ENCODE results near the gene JARID2.
A peak's percentile ranks its signal among the peaks of the same experiment; 100 is the strongest.
"Not testable (repeated sequence)": the region's sequence is repeated elsewhere in the genome, so short reads cannot be mapped to it uniquely, and the experiment has no call there.

The JARID2 gene

DNA sequence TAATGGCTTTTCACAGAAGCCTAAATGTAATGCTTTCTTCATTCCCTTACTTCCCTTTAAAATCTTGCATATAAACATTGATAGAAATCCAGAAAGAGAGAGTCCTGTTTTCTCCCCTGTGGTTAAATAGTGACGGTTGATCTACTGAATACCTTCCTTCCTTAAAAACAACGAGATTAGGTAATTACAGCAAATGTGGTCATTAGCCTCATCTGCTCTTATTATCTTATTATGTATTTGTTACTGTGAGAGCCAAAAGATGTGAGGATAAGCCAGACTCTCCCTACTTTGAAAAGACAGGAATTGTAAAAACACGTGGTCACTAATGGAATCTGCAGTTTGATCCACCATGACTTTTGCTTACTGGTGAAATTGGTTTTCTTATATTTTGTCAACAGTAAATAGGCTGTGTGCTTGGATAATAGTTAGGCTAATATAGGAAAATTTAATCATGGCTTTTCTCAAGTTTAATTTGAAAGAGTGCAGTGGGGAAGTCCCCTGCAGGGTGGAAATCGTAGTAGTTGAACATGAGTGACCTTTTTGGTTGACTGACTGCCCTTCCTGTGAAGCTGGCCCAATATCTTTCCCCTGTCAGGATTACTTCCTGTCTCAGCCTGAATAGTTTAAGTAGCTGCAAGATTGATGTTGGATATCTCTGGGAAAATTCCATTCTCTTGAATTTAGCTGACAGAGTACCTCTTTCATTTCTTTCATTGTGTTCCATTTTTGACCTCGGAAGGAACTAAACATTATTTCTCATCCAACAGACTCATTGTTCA is 62.8 kb downstream of the JARID2 start:
- no peak for DNase-seq (ENCODE audit: low read depth in 1 of 2, low spot score in 1 of 2)

DNA sequence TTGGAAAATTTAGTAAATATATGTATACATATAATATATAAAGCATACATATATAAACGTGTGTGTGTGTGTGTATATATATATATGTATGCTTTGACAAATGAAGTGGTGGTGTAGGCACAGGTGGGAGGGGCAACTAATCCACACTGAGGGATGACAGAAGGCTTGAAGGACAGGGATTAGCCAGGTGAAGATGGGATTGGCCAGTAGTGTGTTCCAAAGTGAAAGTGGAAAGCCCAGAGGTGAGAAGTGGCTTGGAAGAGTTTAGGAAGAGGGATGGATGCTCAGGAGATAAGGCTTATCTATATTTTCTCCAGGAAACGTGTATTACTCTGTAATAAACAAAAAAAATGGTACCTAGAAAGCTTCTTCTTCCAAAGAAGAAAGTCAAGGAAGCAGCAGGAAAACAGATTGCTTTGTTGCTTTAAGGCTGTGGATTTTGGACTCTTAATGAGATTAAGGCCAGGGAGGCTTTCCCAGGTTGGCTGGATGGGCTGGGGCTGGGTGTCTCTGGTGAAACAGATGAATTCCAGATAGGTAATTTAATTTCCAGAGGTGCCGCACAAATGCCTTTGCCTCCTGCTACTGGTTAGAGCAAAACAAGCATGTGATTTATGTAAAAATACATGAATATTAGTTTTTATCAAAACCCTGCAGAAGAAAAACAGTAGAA is 63.9 kb downstream of the JARID2 start:
- no peak for DNase-seq (ENCODE audit: low read depth in 1 of 2, low spot score in 1 of 2)

DNA sequence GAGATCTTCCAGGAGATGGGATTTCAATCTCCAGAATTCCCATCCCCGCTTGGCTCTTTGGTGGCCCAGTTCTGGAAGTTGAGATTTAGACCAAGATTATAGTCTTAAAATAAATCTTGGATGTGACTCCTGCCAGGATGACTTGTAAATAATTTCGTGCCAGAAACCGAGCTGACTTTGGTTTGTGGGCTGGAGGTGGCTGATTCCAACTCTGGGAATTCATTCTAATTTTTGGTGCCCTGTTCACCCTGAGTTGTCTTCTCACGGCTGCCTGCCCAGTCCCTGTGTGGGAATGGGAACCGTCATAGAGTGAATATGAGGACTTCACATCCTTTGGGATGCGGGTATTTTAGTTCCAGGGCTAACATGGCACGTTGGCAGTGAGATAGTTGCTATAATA is 64.8 kb downstream of the JARID2 start:
- no peak for DNase-seq (ENCODE audit: low read depth in 1 of 2, low spot score in 1 of 2)

DNA sequence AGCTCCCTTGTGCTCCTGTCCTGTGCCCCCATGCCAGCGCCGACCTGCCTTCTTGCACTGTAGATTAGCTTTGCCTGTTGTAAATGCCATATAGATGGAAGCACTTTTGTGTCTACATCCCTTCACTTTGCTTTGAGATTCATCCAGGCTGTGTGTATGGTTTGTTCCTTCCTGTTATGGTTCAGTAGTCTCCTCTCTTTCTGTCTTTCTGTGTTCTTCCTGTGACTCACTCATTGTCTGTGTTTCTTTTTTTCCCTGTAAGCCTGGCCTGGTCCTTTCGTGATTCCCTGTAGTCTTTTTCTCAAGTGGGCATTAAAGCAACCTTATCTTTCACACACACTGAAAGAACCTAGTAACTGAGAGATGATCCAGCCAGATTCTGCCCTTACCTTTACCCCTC is 66.6 kb downstream of the JARID2 start:
- no peak for DNase-seq (ENCODE audit: low read depth in 1 of 2, low spot score in 1 of 2)

DNA sequence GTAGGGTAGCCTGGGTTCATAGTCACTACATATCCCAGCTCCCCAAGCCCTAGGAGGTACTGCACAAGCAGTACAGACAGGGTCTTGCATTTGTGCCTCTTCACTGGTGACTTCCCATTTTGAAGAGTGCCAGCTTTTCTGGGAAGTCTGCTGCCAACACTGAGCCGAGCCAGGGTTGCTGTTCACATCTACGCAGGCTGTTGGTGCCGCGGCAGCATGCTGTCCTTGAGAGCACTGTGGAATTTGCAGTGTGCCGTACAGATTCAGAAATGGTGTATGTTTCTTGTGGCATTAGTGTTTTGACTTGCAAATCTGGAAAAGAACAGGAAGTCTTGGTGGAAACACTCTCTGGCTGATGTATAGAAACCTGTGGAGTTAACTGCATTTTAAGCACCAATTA is 67.5 kb downstream of the JARID2 start:
- DNase-seq (ENCODE audit: low read depth in 1 of 2, low spot score in 1 of 2) = no peak

DNA sequence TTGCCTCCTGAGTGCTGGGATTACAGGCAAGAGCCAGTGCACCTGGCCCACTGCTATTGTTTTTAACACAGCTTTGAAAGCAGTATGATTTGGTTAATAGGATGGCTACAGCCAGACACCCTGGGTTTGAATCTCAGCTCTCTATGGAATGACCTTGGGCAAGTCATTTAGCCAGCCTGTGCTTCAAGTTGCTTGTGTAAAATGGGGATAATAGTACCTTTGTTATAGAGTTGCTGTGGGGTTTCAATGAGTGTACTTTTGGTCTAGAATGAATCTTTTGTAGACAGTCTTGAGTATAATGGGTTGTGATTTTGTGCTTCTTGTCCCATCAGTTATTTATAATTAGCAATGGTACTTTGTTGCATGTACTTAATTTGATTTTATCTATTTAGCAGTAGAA is 70.9 kb downstream of the JARID2 start:
- DNase-seq (ENCODE audit: low read depth in 1 of 2, low spot score in 1 of 2) = no peak

DNA sequence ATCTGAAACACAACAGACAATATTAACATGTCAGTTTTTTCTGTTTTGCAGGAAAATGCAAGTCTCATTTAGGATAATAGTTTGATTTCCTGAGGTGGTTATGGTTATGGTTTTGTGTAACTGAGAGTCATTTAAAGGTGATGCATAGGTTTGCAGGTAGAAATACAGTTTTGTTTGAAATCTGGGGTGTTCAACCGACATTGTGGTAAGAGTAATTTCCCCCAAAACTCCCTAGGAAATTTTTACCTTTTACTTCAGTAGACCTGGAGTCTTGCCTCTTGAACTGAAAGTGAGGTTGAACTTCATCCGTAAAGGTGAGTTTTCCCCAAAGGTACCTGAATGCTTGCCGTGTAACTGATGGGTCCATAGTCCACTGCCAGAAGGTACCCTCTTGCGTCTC is 71.4 kb downstream of the JARID2 start:
- no peak for DNase-seq (ENCODE audit: low read depth in 1 of 2, low spot score in 1 of 2)

DNA sequence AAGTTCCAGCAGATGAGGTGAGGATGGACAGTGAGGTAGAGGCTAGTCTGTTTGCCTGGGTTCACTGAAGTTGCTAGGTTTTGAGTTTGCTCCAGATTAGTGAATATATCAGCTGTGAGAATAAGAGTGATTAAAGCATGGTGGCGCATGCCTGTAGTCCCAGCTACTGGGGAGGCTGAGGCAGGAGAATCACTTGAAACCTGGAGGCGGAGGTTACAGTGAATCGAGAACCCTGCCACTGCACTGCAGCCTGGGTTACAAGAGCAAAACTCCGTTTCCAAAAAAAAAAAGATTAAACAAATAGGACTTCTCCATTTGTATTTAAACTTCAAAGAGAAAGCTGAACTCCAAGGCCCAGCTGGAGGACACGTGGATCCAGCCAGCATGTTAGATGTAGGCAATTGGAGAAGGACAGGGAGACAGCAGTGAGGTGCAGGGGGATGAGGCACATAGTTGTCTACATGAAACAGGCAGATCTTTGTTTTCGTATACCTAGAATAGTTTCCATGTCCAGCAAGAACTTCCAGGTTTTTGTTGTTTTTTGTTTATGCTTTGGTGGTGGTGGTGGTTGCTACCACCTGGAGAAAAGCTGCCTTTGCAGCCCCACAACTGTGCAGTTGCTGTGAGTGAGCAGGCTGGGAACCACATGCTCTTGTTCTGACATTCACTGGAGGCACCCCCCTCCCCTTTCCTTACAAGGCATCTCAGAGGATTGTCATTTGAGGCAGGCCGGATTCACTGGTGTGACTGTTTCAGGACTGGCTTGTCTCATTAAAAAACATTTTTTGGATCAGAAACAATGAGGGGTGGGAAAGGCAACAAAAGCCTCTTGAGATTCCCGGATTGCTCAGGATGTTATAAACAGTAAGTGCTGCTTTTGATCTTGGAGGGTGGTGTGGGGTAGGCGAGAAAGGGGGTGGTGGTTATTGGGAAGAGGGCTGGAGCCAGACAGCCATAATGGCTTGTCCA is 72.3 kb downstream of the JARID2 start:
- no peak for DNase-seq (ENCODE audit: low read depth in 1 of 2, low spot score in 1 of 2)

DNA sequence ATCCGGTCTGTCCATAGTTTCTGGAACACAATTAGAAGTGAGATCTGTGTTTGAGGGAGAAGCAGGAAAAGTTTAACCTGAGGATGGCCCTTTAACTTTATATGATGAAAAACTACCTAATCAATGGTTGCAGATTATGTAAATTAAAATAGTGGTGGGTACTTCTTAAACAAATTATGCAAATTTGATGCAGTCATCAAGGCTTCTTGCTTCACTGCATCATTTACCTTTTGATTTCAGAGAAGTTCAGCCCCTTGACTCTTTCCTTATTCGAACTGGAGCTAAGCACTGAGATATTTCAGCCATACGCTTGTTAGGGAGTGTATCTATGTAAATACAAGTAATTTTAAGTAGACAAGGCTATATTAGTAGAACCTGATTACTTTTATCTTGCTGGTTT is 73.8 kb downstream of the JARID2 start:
- DNase-seq (ENCODE audit: low read depth in 1 of 2, low spot score in 1 of 2) = no peak

DNA sequence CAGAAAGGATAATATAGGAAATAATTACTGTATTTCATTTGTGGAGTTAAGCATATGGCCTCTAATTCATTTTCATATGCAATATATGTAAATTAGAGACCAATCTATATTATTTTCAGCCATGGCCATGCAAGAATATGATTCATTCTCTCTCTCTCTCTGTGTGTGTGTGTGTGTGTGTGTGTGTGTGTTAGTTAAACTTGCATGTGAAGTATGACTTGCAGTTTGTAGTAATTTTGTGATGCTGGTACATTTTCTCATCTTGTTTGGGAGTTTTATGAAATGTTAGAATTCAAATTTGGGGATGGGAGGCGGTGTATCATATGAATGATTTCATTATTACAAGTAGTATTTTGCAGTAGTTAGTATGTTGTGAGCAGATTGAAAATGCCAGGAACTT is 74.8 kb downstream of the JARID2 start:
- no peak for DNase-seq (ENCODE audit: low read depth in 1 of 2, low spot score in 1 of 2)

DNA sequence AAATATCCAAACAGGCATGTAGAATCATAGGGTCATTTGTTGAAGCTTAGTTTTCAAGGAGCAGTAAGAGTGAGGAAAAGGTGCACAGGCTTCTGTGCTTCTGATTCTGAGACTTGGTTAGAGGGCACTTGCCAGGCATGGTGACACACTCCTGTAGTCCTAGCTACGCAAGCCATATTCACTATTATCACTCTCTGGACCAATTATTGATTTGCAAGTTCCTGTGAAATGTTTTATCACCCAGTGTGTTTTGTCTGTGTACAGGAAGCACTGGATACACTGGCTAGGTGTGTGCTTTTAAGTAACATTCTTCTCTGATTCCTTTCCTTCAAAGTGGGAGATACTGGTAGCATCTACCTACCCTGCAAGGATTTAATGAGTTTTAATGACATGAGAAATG is 76.3 kb downstream of the JARID2 start:
- no peak for DNase-seq (ENCODE audit: low read depth in 1 of 2, low spot score in 1 of 2)

DNA sequence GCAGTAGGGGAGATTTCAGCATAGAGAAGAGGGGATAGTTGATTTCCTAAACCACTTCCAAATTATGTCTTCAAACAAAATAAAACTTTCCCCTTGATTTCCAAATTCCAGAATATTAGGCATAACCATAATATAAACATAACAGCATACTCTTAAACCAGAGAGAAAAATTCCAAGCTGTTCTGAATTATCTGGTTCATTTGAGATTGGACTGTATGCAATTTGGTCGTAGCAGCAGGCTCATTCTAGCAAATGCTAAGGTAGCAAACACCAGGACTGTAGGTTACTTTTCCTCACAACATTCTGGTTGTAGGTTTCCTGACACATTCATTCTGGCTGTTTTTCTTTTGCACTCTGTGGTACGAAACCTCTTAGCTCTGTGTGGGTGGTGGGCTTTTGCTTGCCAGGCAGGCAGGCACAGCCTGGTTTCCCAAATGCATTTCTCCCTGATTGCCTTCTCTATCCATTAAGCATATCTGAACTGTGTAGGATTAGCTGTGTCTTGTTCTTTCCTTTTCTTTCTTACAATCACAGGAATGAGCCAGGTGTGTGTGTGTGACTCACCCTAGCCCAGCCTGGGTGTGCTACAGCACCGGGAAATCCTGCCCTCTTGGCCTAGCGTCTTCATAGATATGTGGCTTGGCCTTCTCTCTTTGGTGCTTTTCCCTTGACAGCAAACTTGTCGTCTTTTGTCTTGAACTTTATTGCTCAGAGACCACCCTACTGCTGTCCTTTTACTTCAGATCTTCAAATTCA is 77.1 kb downstream of the JARID2 start:
- DNase-seq (ENCODE audit: low read depth in 1 of 2, low spot score in 1 of 2) = no peak

DNA sequence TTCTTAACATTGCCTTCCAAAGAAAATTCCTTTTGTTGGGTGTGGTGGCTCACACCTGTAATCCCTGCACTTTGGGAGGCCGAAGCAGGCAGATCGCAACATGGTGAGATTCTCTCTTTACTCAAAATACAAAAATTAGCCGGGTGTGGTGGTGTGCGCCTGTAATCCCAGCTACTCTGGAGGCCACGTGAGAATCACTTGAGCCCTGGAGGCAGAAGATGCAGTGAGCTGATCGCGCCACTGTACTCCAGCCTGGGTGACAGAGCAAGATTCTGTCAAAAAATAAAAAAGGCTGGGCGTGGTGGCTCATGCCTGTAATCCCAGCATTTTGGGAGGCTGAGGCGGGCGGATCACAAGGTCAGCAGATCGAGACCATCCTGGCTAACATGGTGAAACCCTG is 77.7 kb downstream of the JARID2 start:
- DNase-seq (ENCODE audit: low read depth in 1 of 2, low spot score in 1 of 2) = not testable (repeated sequence)

DNA sequence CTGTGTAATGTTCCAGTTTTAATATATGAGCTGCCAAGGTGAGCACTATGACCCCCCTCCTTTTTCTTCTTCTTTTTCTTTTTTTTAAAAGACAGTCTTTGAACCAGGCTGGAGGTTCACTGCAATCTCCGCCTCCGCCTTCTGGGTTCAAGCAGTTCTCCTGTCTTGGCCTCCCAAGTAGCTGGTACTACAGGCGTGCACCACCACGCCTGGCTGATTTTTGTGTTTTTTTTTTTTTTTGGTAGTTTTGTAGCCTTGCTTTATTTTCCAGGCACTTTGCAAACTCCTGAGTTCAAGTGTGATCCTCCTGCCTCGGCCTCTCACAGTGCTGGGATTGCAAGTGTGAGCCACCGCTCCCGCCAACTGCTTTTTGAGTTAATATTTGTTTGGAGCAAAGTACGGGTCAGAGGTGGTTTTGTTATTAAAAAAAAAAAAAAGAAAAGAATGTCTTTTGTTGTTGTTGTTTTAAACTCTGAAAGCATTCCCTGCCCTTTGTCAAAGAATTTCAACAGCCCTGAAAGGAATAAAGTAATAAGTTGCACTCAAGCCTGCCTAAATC is 78.6 kb downstream of the JARID2 start:
- no peak for DNase-seq (ENCODE audit: low read depth in 1 of 2, low spot score in 1 of 2)

DNA sequence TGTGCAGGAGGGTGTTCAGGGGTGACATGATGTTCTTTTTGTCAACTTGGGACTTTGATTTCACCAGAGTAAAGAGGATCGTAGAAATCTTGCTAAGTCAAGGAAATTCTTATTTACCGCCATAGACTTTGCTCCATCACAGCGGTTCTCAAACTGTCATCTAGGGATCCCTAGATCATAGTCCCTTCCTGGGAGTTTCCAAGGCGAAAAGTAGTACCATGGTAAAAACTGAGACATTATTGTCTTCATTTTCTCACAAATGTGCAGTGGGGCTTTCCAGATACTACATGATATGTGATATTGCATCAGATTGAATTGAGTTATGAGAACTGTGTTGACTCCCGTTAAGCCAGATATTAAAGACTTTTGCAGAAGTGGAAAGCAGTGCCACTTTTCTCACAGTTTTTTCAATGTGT is 79.7 kb downstream of the JARID2 start:
- DNase-seq (ENCODE audit: low read depth in 1 of 2, low spot score in 1 of 2) = no peak

DNA sequence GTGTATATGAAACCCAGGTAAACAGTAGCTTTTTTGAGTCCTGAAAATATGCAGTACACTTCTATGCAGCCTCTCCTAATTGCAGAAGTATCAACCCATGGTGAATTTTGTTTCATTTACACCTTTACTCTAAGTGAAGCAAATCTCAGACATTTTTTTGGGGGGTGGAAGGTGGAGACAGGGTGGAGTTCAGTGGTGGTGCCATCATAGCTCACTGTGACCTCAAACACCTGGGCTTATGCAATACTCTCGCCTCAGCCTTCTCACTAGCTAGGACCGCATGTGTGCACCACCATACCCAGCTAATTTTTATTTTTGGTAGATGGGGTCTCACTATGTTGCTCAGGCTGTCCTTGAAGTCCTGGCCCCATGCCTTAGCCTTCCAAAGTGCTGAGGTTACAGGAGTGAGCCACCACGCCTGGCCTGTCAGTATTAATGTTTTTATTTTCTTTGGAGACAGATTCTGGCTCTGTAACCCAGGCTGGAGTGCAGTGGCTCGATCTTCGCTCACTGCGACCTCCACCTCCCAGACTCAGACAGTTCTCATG is 80.3 kb downstream of the JARID2 start:
- DNase-seq (ENCODE audit: low read depth in 1 of 2, low spot score in 1 of 2) = no peak

DNA sequence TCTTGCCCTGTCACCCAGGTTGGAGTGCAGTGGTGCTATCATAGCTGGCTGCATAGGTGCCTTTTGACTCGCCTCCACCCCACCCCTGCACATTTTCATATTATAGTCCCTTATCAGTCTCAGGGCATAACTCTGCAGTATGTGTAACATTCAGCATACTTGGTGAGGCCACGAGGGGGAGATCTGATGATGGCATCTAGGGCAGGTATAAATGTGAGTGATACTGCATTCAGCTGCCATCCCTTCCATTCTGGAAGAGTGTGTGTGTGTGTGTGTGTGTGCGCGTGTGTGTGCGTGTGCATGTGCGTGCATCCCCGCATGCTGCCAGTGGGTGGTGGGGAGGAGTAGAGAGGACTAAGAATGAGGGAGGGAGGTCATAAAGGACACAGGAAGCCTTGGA is 81.4 kb downstream of the JARID2 start:
- DNase-seq (ENCODE audit: low read depth in 1 of 2, low spot score in 1 of 2) = peak in 1 of 2 donors; percentile 4

DNA sequence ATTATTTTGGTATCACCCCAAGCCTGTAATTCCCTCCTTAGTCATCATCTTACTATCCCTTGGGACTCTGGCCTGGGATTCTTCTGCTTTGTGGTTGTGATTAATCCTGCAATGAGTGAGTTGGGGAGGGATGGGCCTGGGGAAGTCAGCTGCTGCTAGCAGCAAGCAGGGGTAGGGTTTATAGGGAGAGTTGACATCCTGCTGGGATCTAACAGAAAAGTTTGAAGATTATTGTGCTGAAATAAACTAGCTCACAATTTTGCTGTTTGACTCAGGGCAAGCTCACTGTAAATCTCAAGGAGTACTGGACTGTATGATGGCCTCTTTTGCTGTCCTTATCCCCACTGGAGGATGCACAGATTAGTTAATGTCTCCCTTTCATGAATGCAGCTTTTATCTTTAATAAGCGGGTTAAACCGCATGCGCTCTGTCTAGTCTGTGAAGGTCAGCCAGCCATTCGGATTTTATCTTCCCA is 83.4 kb downstream of the JARID2 start:
- no peak for DNase-seq (ENCODE audit: low read depth in 1 of 2, low spot score in 1 of 2)

DNA sequence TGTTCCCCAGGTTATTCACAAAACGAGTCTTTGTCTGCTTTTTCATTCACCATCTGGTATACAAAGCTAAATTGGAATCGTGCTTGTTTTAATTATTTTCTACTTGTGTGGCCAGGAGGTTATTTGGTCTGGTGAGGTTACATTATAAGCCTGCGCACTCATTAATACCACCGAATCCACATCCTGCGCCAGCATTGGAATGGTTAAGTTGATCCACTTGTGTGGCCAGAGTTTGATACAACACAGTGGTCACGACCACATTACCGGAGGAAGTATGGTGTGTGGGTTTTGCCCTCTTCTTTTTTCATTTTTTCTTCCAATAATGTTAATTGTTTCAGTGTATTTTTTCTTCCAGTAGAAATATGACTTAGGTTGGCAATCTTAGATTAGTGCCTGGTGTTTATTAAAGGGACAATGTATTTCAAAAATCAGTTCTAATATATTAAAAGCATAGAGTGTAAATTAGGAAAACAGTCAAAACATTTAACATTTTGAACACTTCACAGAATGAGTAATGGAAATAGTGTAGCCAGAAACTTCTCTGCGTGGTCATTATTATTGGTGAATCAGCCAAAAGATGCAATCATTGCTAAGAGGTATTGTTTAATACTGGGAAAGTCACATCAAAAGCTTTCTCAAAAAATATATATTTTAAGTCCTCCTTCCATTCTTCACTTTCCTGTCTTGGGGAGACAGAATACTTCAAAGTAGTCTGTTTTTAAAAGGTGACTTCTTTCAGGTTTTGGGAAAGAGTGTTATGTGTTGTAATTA is 84.5 kb downstream of the JARID2 start:
- no peak for DNase-seq (ENCODE audit: low read depth in 1 of 2, low spot score in 1 of 2)

DNA sequence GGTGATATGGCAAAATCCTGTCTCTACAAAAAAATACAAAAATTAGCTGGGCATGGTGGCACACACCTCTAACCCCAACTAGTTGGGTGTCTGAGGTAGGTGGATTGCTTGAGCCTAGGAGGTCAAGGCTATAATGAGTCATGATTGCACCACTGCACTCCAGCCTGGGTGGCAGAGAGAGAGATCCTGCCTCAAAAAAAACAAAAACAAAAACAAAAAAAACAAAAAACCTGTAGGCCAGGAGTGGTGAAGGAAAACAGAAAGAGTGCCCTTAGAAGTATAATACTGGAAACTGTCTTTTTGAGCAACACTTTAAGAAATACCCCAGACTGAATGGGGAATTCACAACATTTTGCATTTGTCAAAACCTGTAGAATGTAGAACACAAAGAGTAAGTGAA is 85.3 kb downstream of the JARID2 start:
- DNase-seq (ENCODE audit: low read depth in 1 of 2, low spot score in 1 of 2) = no peak
